Activated CD8-positive, alpha-beta T cell treated with anti-CD3 and anti-CD28 coated beads for 36 hours (primary cell): Measurements from ENCODE around the gene MSS51. TPM values are rescaled to one million over a fixed set of nuclear protein-coding genes. Genes with fewer than 3 reads are reported as not detected.

Source experiments
- ATAC-seq: fragments of 200-7000 bp; cut with Tn5 transposase; one replicate; pipeline ENCODE4 v1.10.0; 2021; ENCODE audit warnings: mild to moderate bottlenecking, moderate library complexity
- CTCF ChIA-PET: fragments of 350-600 bp; sonication (Branson Sonifier 250); formaldehyde crosslinking; loops from one replicate; lab custom pipeline; 2021; ENCODE audit warnings: antibody characterized with exemption; lab: Charles Lee
- POLR2A ChIA-PET: fragments of 350-600 bp; sonication (Branson Sonifier 250); formaldehyde crosslinking; loops from one replicate; lab custom pipeline; 2021; ENCODE audit warnings: antibody characterized with exemption; lab: Charles Lee
- DNase-seq: peaks from one replicate; pipeline ENCODE4 v3.0.0-alpha.2; 2020
- H3K27ac Mint-ChIP-seq: one replicate; pipeline ENCODE4 v1.8.0; 2021; ENCODE audit warnings: mild to moderate bottlenecking, mixed read lengths
- H3K27me3 Mint-ChIP-seq: one replicate; pipeline ENCODE4 v1.8.0; 2021; ENCODE audit warnings: mixed read lengths
- H3K36me3 Mint-ChIP-seq: one replicate; pipeline ENCODE4 v1.8.0; 2021; ENCODE audit warnings: low read depth, mixed read lengths
- H3K4me1 Mint-ChIP-seq: one replicate; pipeline ENCODE4 v1.8.0; 2021; ENCODE audit warnings: low read depth, mixed read lengths
- H3K4me3 Mint-ChIP-seq: one replicate; pipeline ENCODE4 v1.8.0; 2021; ENCODE audit warnings: mild to moderate bottlenecking, moderate library complexity, mixed read lengths
- H3K9me3 Mint-ChIP-seq: one replicate; pipeline ENCODE4 v1.8.0; 2021; ENCODE audit warnings: mixed read lengths
- CTCF ChIP-seq: fragments of 200-600 bp; IDR thresholded peaks from one replicate; pipeline ENCODE4 v1.8.0; 2022; ENCODE audit warnings: antibody characterized with exemption, mild to moderate bottlenecking
- intact Hi-C: fragments of 100-400 bp; cut with micrococcal nuclease; formaldehyde crosslinking; loops from one replicate; pipeline ENCODE4 v1.10.0; 2022
- total RNA-seq, 2 experiments: library from RNA; stranded (reverse); gene quantifications; one replicate each; pipeline ENCODE4 v1.2.3, GENCODE V29; 2021

MSS51 gene
- total RNA-seq, 2 experiments from 2014 or later: 2.0 to 2.3 TPM

DNA sequence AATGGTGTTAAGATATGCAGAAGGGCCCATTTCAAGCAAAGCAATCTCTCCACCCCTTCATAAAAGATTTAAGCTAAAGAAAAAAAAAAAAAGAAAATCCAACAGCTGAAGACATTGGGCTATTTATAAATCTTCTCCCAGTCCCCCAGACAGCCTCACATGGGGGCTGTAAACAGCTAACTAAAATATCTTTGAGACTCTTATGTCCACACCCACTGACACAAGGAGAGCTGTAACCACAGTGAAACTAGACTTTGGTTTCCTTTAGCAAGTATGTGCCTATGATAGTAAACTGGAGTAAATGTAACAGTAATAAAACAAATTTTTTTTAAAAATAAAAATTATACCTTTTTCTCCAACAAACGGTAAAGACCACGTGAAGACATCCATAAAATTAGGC is 33.8 kb upstream of the MSS51 start:
- Mint-ChIP-seq H3K9me3 (no peaks in the 10 kb centered on the region), H3K27ac (no peak overlapping the region), H3K27me3 (no peaks in the 10 kb centered on the region), H3K4me1 (peaks cover 3% of the 10 kb centered on the region), H3K4me3 (no peak overlapping the region), H3K36me3 (peaks cover 23% of the 10 kb centered on the region)
- intact Hi-C loops: no loop called here
- ChIA-PET CTCF (no interaction called here), POLR2A (interaction anchor here (0.6 kb wide), 1 partner anchor 214 kb away, joined by 3 read pairs; no protein-coding TSS in a partner anchor)
- DNase-seq (no peak), ATAC-seq (no peak)
- no peak for TF ChIP-seq CTCF

- CTCF ChIA-PET: interaction anchor here (0.7 kb wide), 1 partner anchor 63 kb away, joined by 3 read pairs; no protein-coding TSS in a partner anchor
- no peak overlapping the region for H3K4me3 Mint-ChIP-seq
- TF ChIP-seq CTCF: no peak
- H3K9me3 Mint-ChIP-seq: no peaks in the 10 kb centered on the region
- H3K36me3 Mint-ChIP-seq: peaks cover 23% of the 10 kb centered on the region
- ATAC-seq (no peak), DNase-seq (no peak)
- no peaks in the 10 kb centered on the region for H3K27me3 Mint-ChIP-seq
- H3K4me1 Mint-ChIP-seq: peaks cover 3% of the 10 kb centered on the region
- POLR2A ChIA-PET: no interaction called here
- H3K27ac Mint-ChIP-seq: no peak overlapping the region
- intact Hi-C loops: no loop called here
These were observed 32.8 kb upstream of the MSS51 start for GRCh38 chr10:73465978-73466726.

DNA sequence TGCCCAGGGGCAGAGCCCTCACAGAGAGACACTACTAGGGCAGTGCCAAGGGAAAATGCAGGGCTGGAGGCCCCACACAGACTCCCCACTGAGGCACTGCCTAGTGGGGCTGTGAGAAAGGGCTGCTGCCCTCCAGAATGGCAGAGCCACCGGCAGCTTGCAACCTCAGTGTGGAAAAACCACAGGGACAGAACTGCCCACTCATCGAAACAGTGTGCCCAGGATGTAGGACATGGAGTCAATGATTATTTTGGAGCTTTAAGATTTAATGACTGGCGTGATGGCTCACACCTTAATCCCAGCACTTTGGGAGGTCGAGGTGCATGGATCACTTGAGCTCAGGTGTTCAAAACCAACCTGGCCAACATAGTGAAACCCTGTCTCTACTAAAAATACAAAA is 27.5 kb upstream of the MSS51 start:
- no peak for TF ChIP-seq CTCF
- Mint-ChIP-seq H3K36me3 (peaks cover 18% of the 10 kb centered on the region), H3K4me3 (no peak overlapping the region), H3K4me1 (no peaks in the 10 kb centered on the region), H3K9me3 (no peaks in the 10 kb centered on the region), H3K27ac (no peak overlapping the region), H3K27me3 (no peaks in the 10 kb centered on the region)
- POLR2A ChIA-PET: interaction anchor here (1.2 kb wide), 1 partner anchor 31 kb away, joined by 3 read pairs; no protein-coding TSS in a partner anchor
- CTCF ChIA-PET: no interaction called here
- DNase-seq: no peak
- no peak for ATAC-seq
- intact Hi-C loops: no loop called here

GRCh38 chr10:73459683-73460314 is 26.4 kb upstream of the MSS51 start:
- H3K27ac Mint-ChIP-seq: no peak overlapping the region
- ATAC-seq: no peak
- H3K4me3 Mint-ChIP-seq: no peak overlapping the region
- no peaks in the 10 kb centered on the region for H3K4me1 Mint-ChIP-seq
- H3K9me3 Mint-ChIP-seq: no peaks in the 10 kb centered on the region
- ChIA-PET CTCF (no interaction called here), POLR2A (interaction anchor here (1.2 kb wide), 1 partner anchor 32 kb away, joined by 3 read pairs; no protein-coding TSS in a partner anchor)
- peaks cover 20% of the 10 kb centered on the region for H3K36me3 Mint-ChIP-seq
- intact Hi-C loops: no loop called here
- TF ChIP-seq CTCF: no peak
- no peaks in the 10 kb centered on the region for H3K27me3 Mint-ChIP-seq
- no peak for DNase-seq
